Measurements from ENCODE around the gene BICRA. TPM values are rescaled to one million over a fixed set of nuclear protein-coding genes. Genes with fewer than 3 reads are reported as not detected.
A peak's percentile ranks its signal among the peaks of the same experiment; 100 is the strongest.
"Not testable (repeated sequence)": the region's sequence is repeated elsewhere in the genome, so short reads cannot be mapped to it uniquely, and the experiment has no call there.

The BICRA gene
- total RNA-seq, 1 donor from 2014 or later: 15.6 TPM

GRCh38 chr19:47741544-47742140, 132.7 kb downstream of the BICRA start:
- DNase-seq (ENCODE audit: low spot score): no peak
- peaks cover 10% of the 10 kb centered on the region for H3K79me2 ChIP-seq (ENCODE audit: low read depth)
- H3K9ac ChIP-seq: no peak overlapping the region
- Mint-ChIP-seq H3K4me1 (peaks cover 11% of the 10 kb centered on the region), H3K27ac (peak overlapping the region; percentile 4), H3K4me3 (peak overlapping the region; percentile 3), H3K27me3 (ENCODE audit: insufficient read depth, low read depth) (peaks cover 15% of the 10 kb centered on the region), H3K9me3 (no peaks in the 10 kb centered on the region), H3K36me3 (no peaks in the 10 kb centered on the region)
- no peak overlapping the region for H3K27ac ChIP-seq
- no peaks in the 10 kb centered on the region for H3K27me3 ChIP-seq
- H3F3A ChIP-seq (ENCODE audit: low read depth): peaks cover 26% of the 10 kb centered on the region
- no peak overlapping the region for H3K4me2 ChIP-seq
- no peaks in the 10 kb centered on the region for H3K4me1 ChIP-seq
- H4K20me1 ChIP-seq (ENCODE audit: low read depth): no peaks in the 10 kb centered on the region
- H3K36me3 ChIP-seq: no peaks in the 10 kb centered on the region
- TF ChIP-seq EZH2 (IDR thresholded peaks at IDR 0.05): no peak
- TF ChIP-seq, protein P1, sequence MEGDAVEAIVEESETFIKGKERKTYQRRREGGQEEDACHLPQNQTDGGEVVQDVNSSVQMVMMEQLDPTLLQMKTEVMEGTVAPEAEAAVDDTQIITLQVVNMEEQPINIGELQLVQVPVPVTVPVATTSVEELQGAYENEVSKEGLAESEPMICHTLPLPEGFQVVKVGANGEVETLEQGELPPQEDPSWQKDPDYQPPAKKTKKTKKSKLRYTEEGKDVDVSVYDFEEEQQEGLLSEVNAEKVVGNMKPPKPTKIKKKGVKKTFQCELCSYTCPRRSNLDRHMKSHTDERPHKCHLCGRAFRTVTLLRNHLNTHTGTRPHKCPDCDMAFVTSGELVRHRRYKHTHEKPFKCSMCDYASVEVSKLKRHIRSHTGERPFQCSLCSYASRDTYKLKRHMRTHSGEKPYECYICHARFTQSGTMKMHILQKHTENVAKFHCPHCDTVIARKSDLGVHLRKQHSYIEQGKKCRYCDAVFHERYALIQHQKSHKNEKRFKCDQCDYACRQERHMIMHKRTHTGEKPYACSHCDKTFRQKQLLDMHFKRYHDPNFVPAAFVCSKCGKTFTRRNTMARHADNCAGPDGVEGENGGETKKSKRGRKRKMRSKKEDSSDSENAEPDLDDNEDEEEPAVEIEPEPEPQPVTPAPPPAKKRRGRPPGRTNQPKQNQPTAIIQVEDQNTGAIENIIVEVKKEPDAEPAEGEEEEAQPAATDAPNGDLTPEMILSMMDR (IDR thresholded peaks at IDR 0.05): no peak
- TF ChIP-seq EZH2phosphoT487 (IDR thresholded peaks at IDR 0.05): no peak
- no peak overlapping the region for H3K4me3 ChIP-seq
- no peaks in the 10 kb centered on the region for H3K9me3 ChIP-seq (ENCODE audit: low read depth)
- H2AFZ ChIP-seq (replicated peaks): no peak overlapping the region

GRCh38 chr19:47742634-47743033, 133.7 kb downstream of the BICRA start:
- Histone ChIP-seq H2AFZ (replicated peaks) (peak overlapping the region; percentile 69), H3K27ac (no peak overlapping the region), H3K4me3 (peak overlapping the region; percentile 44), H3K4me2 (peak overlapping the region; percentile 70), H3K9me3 (ENCODE audit: low read depth) (no peaks in the 10 kb centered on the region), H3K79me2 (ENCODE audit: low read depth) (peaks cover 20% of the 10 kb centered on the region), H3F3A (ENCODE audit: low read depth) (peaks cover 26% of the 10 kb centered on the region), H4K20me1 (ENCODE audit: low read depth) (no peaks in the 10 kb centered on the region), H3K9ac (no peak overlapping the region), H3K4me1 (no peaks in the 10 kb centered on the region), H3K36me3 (no peaks in the 10 kb centered on the region), H3K27me3 (no peaks in the 10 kb centered on the region)
- Mint-ChIP-seq H3K36me3 (no peaks in the 10 kb centered on the region), H3K27me3 (ENCODE audit: insufficient read depth, low read depth) (peaks cover 15% of the 10 kb centered on the region), H3K4me1 (peaks cover 14% of the 10 kb centered on the region), H3K4me3 (peak overlapping the region; percentile 50), H3K9me3 (no peaks in the 10 kb centered on the region), H3K27ac (no peak overlapping the region)
- TF ChIP-seq, protein P1 (IDR thresholded peaks at IDR 0.05): no peak
- TF ChIP-seq EZH2phosphoT487 (IDR thresholded peaks at IDR 0.05) (no peak), EZH2 (IDR thresholded peaks at IDR 0.05) (no peak)
- peak; percentile 26 for DNase-seq (ENCODE audit: low spot score)

GRCh38 chr19:47745010-47745901, 136.3 kb downstream of the BICRA start, which contains the start of gene NOP53:
NOP53 (plus strand) TSS chr19:47745546; CDS start chr19:47745560, 14 bp downstream.
- TF ChIP-seq, protein P1 (IDR thresholded peaks at IDR 0.05): no peak
- TF ChIP-seq EZH2 (IDR thresholded peaks at IDR 0.05) (peak; percentile 36), EZH2phosphoT487 (IDR thresholded peaks at IDR 0.05) (no peak)
- H3K4me3 Mint-ChIP-seq: peak within 1 kb of the TSS; percentile 99
- peak within 1 kb of the TSS; percentile 99 for H2AFZ ChIP-seq (replicated peaks)

DNA sequence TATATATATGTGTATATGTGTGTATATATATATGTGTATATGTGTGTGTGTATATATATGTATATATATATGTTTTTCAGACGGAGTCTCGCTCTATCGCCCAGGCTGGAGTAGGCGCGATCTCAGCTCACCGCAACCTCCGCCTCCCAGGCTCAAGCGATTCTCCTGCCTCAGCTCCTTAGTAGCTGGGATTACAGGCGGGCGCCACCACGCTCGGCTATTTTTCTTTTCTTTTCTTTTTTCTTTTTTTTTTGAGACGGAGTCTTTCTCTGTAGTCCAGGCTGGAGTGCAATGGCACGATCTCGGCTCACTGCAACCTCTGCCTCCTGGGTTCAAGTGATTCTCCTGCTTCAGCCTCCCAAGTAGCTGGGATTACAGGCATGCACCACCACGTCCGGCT, 137.2 kb downstream of the BICRA start:
- H3K9me3 ChIP-seq (ENCODE audit: low read depth); H4K20me1 ChIP-seq (ENCODE audit: low read depth); H3K36me3 ChIP-seq; H3K9ac ChIP-seq; H3K27ac Mint-ChIP-seq; H3K27ac ChIP-seq; DNase-seq (ENCODE audit: low spot score); H3K27me3 ChIP-seq; H2AFZ ChIP-seq (replicated peaks); H3K9me3 Mint-ChIP-seq; H3K36me3 Mint-ChIP-seq; H3K4me1 ChIP-seq: not testable (repeated sequence)
- H3K4me1 Mint-ChIP-seq: peaks cover 17% of the 10 kb centered on the region
- Histone ChIP-seq H3F3A (ENCODE audit: low read depth) (peaks cover 26% of the 10 kb centered on the region), H3K4me2 (peak overlapping the region; percentile 81), H3K79me2 (ENCODE audit: low read depth) (peaks cover 35% of the 10 kb centered on the region), H3K4me3 (peak overlapping the region; percentile 93)
- H3K4me3 Mint-ChIP-seq: peak overlapping the region; percentile 99
- H3K27me3 Mint-ChIP-seq (ENCODE audit: insufficient read depth, low read depth): peaks cover 15% of the 10 kb centered on the region

More at GRCh38 chr19:47745010-47745901, 136.3 kb downstream of the BICRA start, which contains the start of gene NOP53:
- H3K4me2 ChIP-seq: peak within 1 kb of the TSS; percentile 81
- DNase-seq (ENCODE audit: low spot score): peak; percentile 98
- peaks cover 35% of the 10 kb centered on the region for H3K79me2 ChIP-seq (ENCODE audit: low read depth)
- peak within 1 kb of the TSS; percentile 93 for H3K9ac ChIP-seq
- Mint-ChIP-seq H3K4me1 (peaks cover 17% of the 10 kb centered on the region), H3K9me3 (no peaks in the 10 kb centered on the region), H3K27ac (peak within 1 kb of the TSS; percentile 93), H3K27me3 (ENCODE audit: insufficient read depth, low read depth) (peaks cover 15% of the 10 kb centered on the region), H3K36me3 (peaks cover 10% of the 10 kb centered on the region)
- no peaks in the 10 kb centered on the region for H3K36me3 ChIP-seq
- H3K27me3 ChIP-seq: no peaks in the 10 kb centered on the region
- no peaks in the 10 kb centered on the region for H3K4me1 ChIP-seq
- peaks cover 26% of the 10 kb centered on the region for H3F3A ChIP-seq (ENCODE audit: low read depth)
- H3K27ac ChIP-seq: peak within 1 kb of the TSS; percentile 86
- no peaks in the 10 kb centered on the region for H3K9me3 ChIP-seq (ENCODE audit: low read depth)
- H4K20me1 ChIP-seq (ENCODE audit: low read depth): no peaks in the 10 kb centered on the region
- H3K4me3 ChIP-seq: peak within 1 kb of the TSS; percentile 93

All from neural progenitor cell (in vitro differentiated cells).